HFF-Myc (cell line): ENCODE data around the gene GAL3ST1.

Experiments used
- DNase-seq: peaks from one replicate; pipeline ENCODE4 v3.0.0-alpha.2; 2011; ENCODE audit warnings: low read depth; ENCODE audit errors: extremely low read depth
- H3K4me3 ChIP-seq: replicated peaks from 2 replicates; pipeline ENCODE4 v1.5.1; 2011; ENCODE audit warnings: low read depth, mild to moderate bottlenecking, control low read depth, low read length
- TF ChIP-seq, protein P1 (sequence below): IDR thresholded peaks from 2 replicates; pipeline ENCODE4 v1.5.1; 2012; ENCODE audit warnings: mild to moderate bottlenecking, low read depth, low read length, control low read depth; ENCODE audit errors: missing control alignments

Gene GAL3ST1

DNA sequence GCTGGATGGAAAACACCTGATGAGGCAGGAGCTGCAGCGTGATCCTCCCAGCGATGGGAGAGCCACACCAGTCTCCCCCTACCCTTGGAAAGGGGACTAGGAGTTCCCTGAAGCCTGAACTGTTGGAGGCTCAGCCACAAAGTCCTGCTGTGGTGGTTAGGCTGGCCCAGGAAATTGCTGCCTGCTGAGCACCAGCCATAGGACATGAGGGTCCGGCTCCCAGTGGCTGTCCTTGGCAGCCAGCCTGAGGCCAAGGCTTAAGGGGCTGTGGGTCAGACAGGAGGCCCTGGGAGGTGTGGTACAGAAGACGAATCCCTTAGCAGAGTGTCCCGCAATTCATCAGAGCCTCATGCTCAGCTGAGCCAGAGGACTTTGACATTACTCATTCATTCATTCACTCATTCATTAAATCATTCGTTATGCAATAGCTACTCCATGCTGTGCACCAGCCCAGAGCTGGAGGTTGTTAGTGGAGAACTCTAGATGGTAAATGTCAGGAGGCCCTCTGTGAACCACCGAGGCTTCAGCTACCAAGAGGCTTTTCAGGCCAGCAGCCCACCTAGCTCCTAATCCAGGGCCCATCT, 54.5 kb downstream of the GAL3ST1 start:
- TF ChIP-seq, protein P1, sequence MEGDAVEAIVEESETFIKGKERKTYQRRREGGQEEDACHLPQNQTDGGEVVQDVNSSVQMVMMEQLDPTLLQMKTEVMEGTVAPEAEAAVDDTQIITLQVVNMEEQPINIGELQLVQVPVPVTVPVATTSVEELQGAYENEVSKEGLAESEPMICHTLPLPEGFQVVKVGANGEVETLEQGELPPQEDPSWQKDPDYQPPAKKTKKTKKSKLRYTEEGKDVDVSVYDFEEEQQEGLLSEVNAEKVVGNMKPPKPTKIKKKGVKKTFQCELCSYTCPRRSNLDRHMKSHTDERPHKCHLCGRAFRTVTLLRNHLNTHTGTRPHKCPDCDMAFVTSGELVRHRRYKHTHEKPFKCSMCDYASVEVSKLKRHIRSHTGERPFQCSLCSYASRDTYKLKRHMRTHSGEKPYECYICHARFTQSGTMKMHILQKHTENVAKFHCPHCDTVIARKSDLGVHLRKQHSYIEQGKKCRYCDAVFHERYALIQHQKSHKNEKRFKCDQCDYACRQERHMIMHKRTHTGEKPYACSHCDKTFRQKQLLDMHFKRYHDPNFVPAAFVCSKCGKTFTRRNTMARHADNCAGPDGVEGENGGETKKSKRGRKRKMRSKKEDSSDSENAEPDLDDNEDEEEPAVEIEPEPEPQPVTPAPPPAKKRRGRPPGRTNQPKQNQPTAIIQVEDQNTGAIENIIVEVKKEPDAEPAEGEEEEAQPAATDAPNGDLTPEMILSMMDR = no peak
- no peak overlapping the region for H3K4me3 ChIP-seq
- no peak for DNase-seq

DNA sequence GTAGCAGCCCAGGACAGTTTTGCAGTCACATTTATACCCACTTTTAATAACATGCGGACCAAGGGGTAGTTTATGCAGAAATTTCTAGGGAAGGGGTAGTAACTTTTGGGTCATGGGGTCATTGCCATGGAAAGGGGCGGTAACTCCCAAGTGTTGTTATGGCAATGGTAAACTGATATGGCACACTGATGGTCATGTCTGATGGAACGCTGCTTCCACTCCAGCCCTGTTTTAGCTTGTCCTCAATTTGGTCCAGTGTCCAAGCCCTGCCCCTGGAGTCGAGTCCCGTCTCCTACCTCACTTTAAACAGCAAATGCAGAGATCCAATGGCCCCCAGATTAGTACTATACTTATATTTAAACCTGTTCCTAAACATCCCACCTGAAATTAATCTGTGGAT, 57.7 kb downstream of the GAL3ST1 start:
- TF ChIP-seq, protein P1 = no peak
- DNase-seq = no peak
- H3K4me3 ChIP-seq = no peak overlapping the region

DNA sequence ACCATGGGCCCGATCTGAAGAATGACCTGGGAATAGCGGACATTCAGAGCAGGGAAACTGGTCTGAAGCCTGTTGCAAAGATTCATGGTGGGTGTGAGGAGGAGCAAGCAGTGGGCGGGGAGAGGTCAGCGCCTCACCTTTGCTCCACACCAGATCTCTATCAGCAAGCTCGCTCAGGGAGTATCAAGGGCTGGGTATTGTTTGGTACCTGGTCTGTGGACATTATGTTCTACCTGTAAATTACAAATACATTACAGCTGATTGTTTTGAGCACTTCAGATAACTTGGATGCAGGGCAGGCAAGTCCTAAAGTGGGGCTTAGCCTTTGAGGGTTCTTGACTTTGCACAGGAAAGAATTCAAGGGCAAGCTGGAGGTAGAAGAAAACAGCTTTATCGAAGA, 58.2 kb downstream of the GAL3ST1 start:
- H3K4me3 ChIP-seq = no peak overlapping the region
- no peak for DNase-seq
- TF ChIP-seq, protein P1 = no peak

DNA sequence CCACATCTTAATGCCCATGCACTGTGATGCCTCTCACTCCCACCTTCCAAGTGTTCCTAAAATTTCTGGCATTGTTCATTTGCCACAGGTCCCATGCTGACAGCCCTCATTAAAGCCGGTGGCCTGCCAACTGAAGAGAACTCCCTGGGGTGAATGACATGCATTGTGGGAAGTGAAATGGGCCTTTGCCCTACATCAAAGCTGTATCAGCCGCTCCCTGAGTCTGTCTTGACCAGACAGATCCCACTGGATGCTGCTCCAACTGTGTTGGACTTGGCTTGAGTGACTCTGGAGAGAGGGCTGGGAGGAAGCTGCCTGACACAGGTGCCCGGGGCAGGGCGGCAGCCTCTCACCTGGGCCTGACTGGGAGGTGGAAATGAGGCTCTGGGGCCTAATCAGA, 60.2 kb downstream of the GAL3ST1 start:
- DNase-seq = no peak
- TF ChIP-seq, protein P1 = no peak
- no peak overlapping the region for H3K4me3 ChIP-seq

DNA sequence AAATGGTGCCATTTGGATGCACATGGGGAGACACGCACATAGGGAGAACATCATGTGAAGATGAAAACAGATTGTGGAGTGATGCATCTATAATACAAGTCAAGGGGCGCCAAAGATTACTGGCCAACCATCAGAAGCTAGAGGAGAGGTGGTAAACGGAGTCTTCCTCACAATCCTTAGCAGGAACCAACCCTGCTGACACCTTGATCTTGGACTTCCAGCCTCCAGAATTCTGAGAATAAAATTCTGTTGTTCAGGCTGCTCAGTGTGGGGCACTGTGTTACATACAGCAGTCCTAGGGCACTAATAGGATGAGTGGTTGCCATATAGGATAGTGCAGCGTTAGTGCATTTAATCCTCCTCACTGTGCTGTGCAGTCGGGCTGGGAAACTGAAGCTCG, 61.0 kb downstream of the GAL3ST1 start:
- H3K4me3 ChIP-seq = no peak overlapping the region
- TF ChIP-seq, protein P1 = no peak
- DNase-seq = no peak

DNA sequence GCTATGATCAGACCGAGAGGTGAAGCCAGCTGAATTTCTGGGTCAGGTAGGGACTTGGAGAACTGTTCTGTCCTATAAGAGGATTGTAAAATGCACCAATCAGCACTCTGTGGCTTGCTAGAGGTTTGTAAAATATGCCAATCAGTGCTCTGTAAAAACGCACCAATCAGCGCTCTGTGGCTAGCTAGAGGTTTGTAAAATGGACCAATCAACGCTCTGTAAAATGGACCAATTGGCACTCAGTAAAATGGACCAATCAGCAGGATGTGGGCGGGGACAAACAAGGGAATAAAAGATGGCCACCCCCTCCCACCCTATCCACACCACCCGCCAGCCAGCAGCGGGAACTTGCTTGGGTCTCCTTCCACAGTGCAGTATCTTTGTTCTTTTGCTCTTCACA, 62.6 kb downstream of the GAL3ST1 start:
- DNase-seq = no peak
- H3K4me3 ChIP-seq = no peak overlapping the region
- TF ChIP-seq, protein P1 = no peak

DNA sequence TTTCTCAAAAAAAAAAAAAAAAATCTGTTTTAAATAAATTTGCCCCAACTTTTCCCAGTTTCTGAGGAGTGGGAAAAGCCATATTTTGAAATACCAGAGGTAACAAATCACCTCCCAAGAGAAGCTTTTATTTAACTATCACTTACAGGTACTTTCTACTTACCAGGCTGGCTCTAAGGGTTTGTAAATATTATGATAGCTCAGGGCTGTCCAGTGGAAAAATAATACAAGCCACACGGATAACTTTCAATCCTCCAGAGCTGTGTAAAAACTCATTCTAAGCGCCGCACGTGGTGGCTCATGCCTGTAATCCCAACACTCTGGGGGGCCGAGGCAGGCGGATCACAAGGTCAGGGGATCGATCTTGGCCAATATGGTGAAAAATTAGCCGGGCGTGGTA, 63.4 kb downstream of the GAL3ST1 start:
- no peak overlapping the region for H3K4me3 ChIP-seq
- DNase-seq = no peak
- TF ChIP-seq, protein P1 = no peak
